K562 (cell line): Measurements from ENCODE around the gene URI1. TPM values are rescaled to one million over a fixed set of nuclear protein-coding genes. Genes with fewer than 3 reads are reported as not detected.

ENCODE experiments used
- ARID1B ChIP-seq: fragments of 450-650 bp; IDR thresholded peaks from 2 replicates; pipeline ENCODE4 v1.6.1; 2016; ENCODE audit warnings: antibody characterized with exemption, mild to moderate bottlenecking, inconsistent platforms
- GMEB1 ChIP-seq: fragments of 250-450 bp; sonication (Bioruptor Pico); IDR thresholded peaks from 2 replicates; pipeline ENCODE4 v1.4.0; 2020; ENCODE audit warnings: mild to moderate bottlenecking
- JUN ChIP-seq, 2 experiments: sonication (generic) in 1 of 2; formaldehyde crosslinking in 1 of 2; IDR thresholded peaks; 2 replicates each; pipeline versions ENCODE4 v1.6.1 to v1.8.0; 2012 to 2022; ENCODE audit warnings: borderline replicate concordance in 2 of 2, mild to moderate bottlenecking in 2 of 2, improper control_type of control experiment in 1 of 2, low read depth in 1 of 2, low read length in 1 of 2, missing genetic modification reagents in 1 of 2
- L3MBTL2 ChIP-seq: fragments of 450-650 bp; IDR thresholded peaks from 2 replicates; pipeline ENCODE4 v1.6.1; 2016; ENCODE audit warnings: mild to moderate bottlenecking, moderate library complexity
- MAZ ChIP-seq, 2 experiments: fragments of 450-650 bp in 1 of 2; sonication (generic) in 1 of 2; formaldehyde crosslinking; IDR thresholded peaks in 1 of 2; conservative IDR thresholded peaks in 1 of 2; 2 replicates each; pipeline versions ENCODE4 v1.4.0 to v1.5.0; 2020; ENCODE audit warnings: mild to moderate bottlenecking in 1 of 2, missing genetic modification reagents in 1 of 2
- MNT ChIP-seq, 2 experiments: fragments of 450-650 bp; conservative IDR thresholded peaks; 2 replicates each; pipeline ENCODE4 v1.6.1; 2017; ENCODE audit warnings: mild to moderate bottlenecking in 2 of 2, moderate library complexity in 2 of 2
- MXI1 ChIP-seq: IDR thresholded peaks from 2 replicates; pipeline ENCODE4 v1.6.1; 2011; ENCODE audit warnings: low read depth, mild to moderate bottlenecking, improper control_type of control experiment, low read length
- NBN ChIP-seq: fragments of 450-650 bp; IDR thresholded peaks from 2 replicates; pipeline ENCODE4 v1.6.1; 2016; ENCODE audit warnings: low read depth, mild to moderate bottlenecking
- NRF1 ChIP-seq, 2 experiments: fragments of 450-650 bp; IDR thresholded peaks in 1 of 2; conservative IDR thresholded peaks in 1 of 2; 2 replicates each; pipeline ENCODE4 v1.6.1; 2014; ENCODE audit warnings: mild to moderate bottlenecking in 2 of 2
- POLR2H ChIP-seq: IDR thresholded peaks from 2 replicates; pipeline ENCODE4 v1.6.1; 2016; ENCODE audit warnings: missing genetic modification characterization, low read depth, mild to moderate bottlenecking, control low read depth, missing compliant biosample characterization, moderate library complexity
- RBM22 ChIP-seq: fragments of 200-400 bp; formaldehyde crosslinking; IDR thresholded peaks from 2 replicates; pipeline ENCODE4 v1.6.1; 2018; ENCODE audit warnings: low read length, low read depth; ENCODE audit not compliant: poor library complexity, severe bottlenecking
- RUNX1 ChIP-seq: sonication (generic); IDR thresholded peaks from 2 replicates; pipeline ENCODE4 v1.6.1; 2016; ENCODE audit warnings: antibody characterized with exemption, low read depth
- SMC3 ChIP-seq: conservative IDR thresholded peaks from 2 replicates; pipeline ENCODE4 v1.6.1; 2011; ENCODE audit warnings: low read depth, low read length, improper control_type of control experiment; ENCODE audit not compliant: insufficient read depth
- TCFL5 ChIP-seq: fragments of 250-450 bp; sonication (Bioruptor Pico); conservative IDR thresholded peaks from 2 replicates; pipeline ENCODE4 v1.6.1; 2021; ENCODE audit warnings: mild to moderate bottlenecking, moderate library complexity, matching md5 sums
- TEAD1 ChIP-seq, 2 experiments: fragments of 450-650 bp in 1 of 2; sonication (generic) in 1 of 2; formaldehyde crosslinking; IDR thresholded peaks; 2 replicates each; pipeline versions ENCODE4 v1.4.0 to v1.8.0; 2020 to 2022; ENCODE audit warnings: mild to moderate bottlenecking in 2 of 2, missing genetic modification reagents in 1 of 2
- ZNF12 ChIP-seq: sonication (generic); formaldehyde crosslinking; IDR thresholded peaks from 2 replicates; pipeline ENCODE4 v1.4.0; 2020; ENCODE audit warnings: mild to moderate bottlenecking, missing genetic modification reagents
- polyA plus RNA-seq, 8 experiments: library from polyadenylated mRNA; depleted of rRNA in 4 of 8; stranded (reverse) in 5 of 8; unstranded in 3 of 8; fragments of >200 nt; fragmentation: Nextera tagmentation in 2 of 8; fragmentation: Illumina TruSeq in 1 of 8; extraction: Ambion mirVana in 2 of 8; extraction: Trizol in 1 of 8; gene quantifications; 2 replicates each; pipeline versions ENCODE4 v1.2.1 to v1.2.3, GENCODE V29; 2011 to 2014; ENCODE audit warnings: inconsistent platforms in 1 of 8, missing spikeins in 1 of 8
- total RNA-seq, 7 experiments: library from RNA; depleted of rRNA in 6 of 7; stranded (reverse); fragments of >200 nt in 6 of 7; fragmentation: Illumina TruSeq in 2 of 7; extraction: Trizol in 2 of 7; gene quantifications; 2 replicates each; pipeline versions ENCODE4 v1.2.1 to v1.2.3, GENCODE V29; 2011 to 2021; ENCODE audit warnings: low replicate concordance in 1 of 7
- TF ChIP-seq, protein P1 (sequence below), 2 experiments: IDR thresholded peaks; 2 replicates each; pipeline ENCODE4 v1.6.1; 2011; ENCODE audit warnings: borderline replicate concordance in 1 of 2, control low read depth in 1 of 2, low read depth in 1 of 2, low read length in 1 of 2, mild to moderate bottlenecking in 1 of 2, mixed read lengths in 1 of 2, moderate library complexity in 1 of 2; ENCODE audit not compliant: insufficient read depth in 1 of 2, insufficient read length in 1 of 2, poor library complexity in 1 of 2, severe bottlenecking in 1 of 2; ENCODE audit errors: extremely low read depth in 1 of 2
- TF ChIP-seq, protein P2 (sequence below), 2 experiments: fragments of 200-800 bp in 1 of 2; sonication (Bioruptor generic) in 1 of 2; sonication (generic) in 1 of 2; formaldehyde crosslinking in 1 of 2; IDR thresholded peaks in 1 of 2; conservative IDR thresholded peaks in 1 of 2; 2 replicates each; pipeline versions ENCODE4 v1.5.0 to v1.6.1; 2016 to 2020; ENCODE audit warnings: missing compliant biosample characterization in 1 of 2, missing genetic modification characterization in 1 of 2, missing genetic modification reagents in 1 of 2

URI1 gene
- total and polyA plus RNA-seq, 9 of the 15 experiments (the other 6 are each of a cell fraction or from before 2014, with no cell fraction given), result 16.9 to 87.4 (median 63.9) TPM

- no peak for TF ChIP-seq TEAD1 (CRISPR knock-in tag; IDR thresholded peaks at IDR 0.05)
- peak; percentile 79 to 84 for TF ChIP-seq MNT (conservative IDR thresholded peaks at IDR 0.05)
- peak; percentile 27; the same call in 1 of the 2 replicates for TF ChIP-seq MXI1
- 0 out of 2 replicates have a peak, but pooled peaks have one; percentile 14 for TF ChIP-seq JUN (IDR thresholded peaks at IDR 0.05; ENCODE audit: borderline replicate concordance, low read depth, low read length)
- no peak for TF ChIP-seq JUN (CRISPR knock-in tag; IDR thresholded peaks at IDR 0.05; ENCODE audit: borderline replicate concordance)
- peak; percentile 90 for TF ChIP-seq NRF1 (conservative IDR thresholded peaks at IDR 0.05 in 1 of 2, IDR thresholded peaks at IDR 0.05 in 1 of 2)
- TF ChIP-seq, protein P1, sequence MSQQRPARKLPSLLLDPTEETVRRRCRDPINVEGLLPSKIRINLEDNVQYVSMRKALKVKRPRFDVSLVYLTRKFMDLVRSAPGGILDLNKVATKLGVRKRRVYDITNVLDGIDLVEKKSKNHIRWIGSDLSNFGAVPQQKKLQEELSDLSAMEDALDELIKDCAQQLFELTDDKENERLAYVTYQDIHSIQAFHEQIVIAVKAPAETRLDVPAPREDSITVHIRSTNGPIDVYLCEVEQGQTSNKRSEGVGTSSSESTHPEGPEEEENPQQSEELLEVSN (IDR thresholded peaks at IDR 0.05; ENCODE audit: borderline replicate concordance in 1 of 2, extremely low read depth in 1 of 2, insufficient read depth in 1 of 2, insufficient read length in 1 of 2, low read depth in 1 of 2, low read length in 1 of 2, poor library complexity in 1 of 2, severe bottlenecking in 1 of 2), result peak; percentile 67 to 94
- peak; percentile 41; the same call in 1 of the 2 replicates for TF ChIP-seq NBN
- no peak for TF ChIP-seq RBM22
- TF ChIP-seq GMEB1 (CRISPR knock-in tag), result peak; percentile 77
- TF ChIP-seq RUNX1, result no peak
- TF ChIP-seq, protein P2, sequence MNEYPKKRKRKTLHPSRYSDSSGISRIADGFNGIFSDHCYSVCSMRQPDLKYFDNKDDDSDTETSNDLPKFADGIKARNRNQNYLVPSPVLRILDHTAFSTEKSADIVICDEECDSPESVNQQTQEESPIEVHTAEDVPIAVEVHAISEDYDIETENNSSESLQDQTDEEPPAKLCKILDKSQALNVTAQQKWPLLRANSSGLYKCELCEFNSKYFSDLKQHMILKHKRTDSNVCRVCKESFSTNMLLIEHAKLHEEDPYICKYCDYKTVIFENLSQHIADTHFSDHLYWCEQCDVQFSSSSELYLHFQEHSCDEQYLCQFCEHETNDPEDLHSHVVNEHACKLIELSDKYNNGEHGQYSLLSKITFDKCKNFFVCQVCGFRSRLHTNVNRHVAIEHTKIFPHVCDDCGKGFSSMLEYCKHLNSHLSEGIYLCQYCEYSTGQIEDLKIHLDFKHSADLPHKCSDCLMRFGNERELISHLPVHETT (CRISPR knock-in tag; conservative IDR thresholded peaks at IDR 0.05 in 1 of 2, IDR thresholded peaks at IDR 0.05 in 1 of 2), result peak in 1 of 2 experiments; percentile 68; a peak in 1 of 4 replicates
- TF ChIP-seq ARID1B, result no peak
- no peak for TF ChIP-seq SMC3
- TF ChIP-seq MAZ (CRISPR knock-in tag; conservative IDR thresholded peaks at IDR 0.05 in 1 of 2, IDR thresholded peaks at IDR 0.05 in 1 of 2), result peak; percentile 22 to 43; a peak in 2 of 4 replicates
- TF ChIP-seq L3MBTL2, result peak; percentile 97
- TF ChIP-seq TCFL5, result no peak
- TF ChIP-seq ZNF12 (CRISPR knock-in tag), result no peak
- TF ChIP-seq POLR2H (tag), result peak; percentile 91
Measured at GRCh38 chr19:29941828-29942403, at the start of gene URI1 (continued).
